ENCODE data around the gene SPINT2.

The SPINT2 gene

GRCh38 chr19:38294090-38294489, 29.7 kb downstream of the SPINT2 start:
- DNase-seq (ENCODE audit: low read depth in 2 of 2): no peak

GRCh38 chr19:38298821-38299680, 34.7 kb downstream of the SPINT2 start:
- no peak for DNase-seq (ENCODE audit: low read depth in 2 of 2)

GRCh38 chr19:38303517-38304351, 39.4 kb downstream of the SPINT2 start, which contains the start of gene C19orf33:
C19orf33 (plus strand) TSS chr19:38304251; CDS start chr19:38304262, 11 bp downstream.
- no peak for DNase-seq (ENCODE audit: low read depth in 2 of 2)

GRCh38 chr19:38304352-38304865, 40.0 kb downstream of the SPINT2 start:
- no peak for DNase-seq (ENCODE audit: low read depth in 2 of 2)

GRCh38 chr19:38304866-38305429, 40.6 kb downstream of the SPINT2 start:
- no peak for DNase-seq (ENCODE audit: low read depth in 2 of 2)

- DNase-seq (ENCODE audit: low read depth in 2 of 2): no peak
Measured at GRCh38 chr19:38306236-38306635, 41.9 kb downstream of the SPINT2 start.

GRCh38 chr19:38307076-38307475, 42.7 kb downstream of the SPINT2 start:
- no peak for DNase-seq (ENCODE audit: low read depth in 2 of 2)

- no peak for DNase-seq (ENCODE audit: low read depth in 2 of 2)
Measured at GRCh38 chr19:38307597-38307996, 43.2 kb downstream of the SPINT2 start.

- no peak for DNase-seq (ENCODE audit: low read depth in 2 of 2)
Measured at GRCh38 chr19:38308006-38308766, 43.8 kb downstream of the SPINT2 start.

GRCh38 chr19:38308926-38309614, 44.7 kb downstream of the SPINT2 start:
- DNase-seq (ENCODE audit: low read depth in 2 of 2): no peak

- DNase-seq (ENCODE audit: low read depth in 2 of 2): no peak
Measured at GRCh38 chr19:38309615-38310278, 45.4 kb downstream of the SPINT2 start.

GRCh38 chr19:38310279-38310670, 45.9 kb downstream of the SPINT2 start:
- no peak for DNase-seq (ENCODE audit: low read depth in 2 of 2)

GRCh38 chr19:38310986-38311385, 46.6 kb downstream of the SPINT2 start:
- no peak for DNase-seq (ENCODE audit: low read depth in 2 of 2)

- peak; percentile 92 to 94 for DNase-seq (ENCODE audit: low read depth in 2 of 2)
Measured at GRCh38 chr19:38315657-38316476, 51.5 kb downstream of the SPINT2 start, which contains the start of gene YIF1B. YIF1B (minus strand) TSS chr19:38315947; CDS start chr19:38315917, 30 bp downstream.

GRCh38 chr19:38316477-38317067, 52.2 kb downstream of the SPINT2 start:
- no peak for DNase-seq (ENCODE audit: low read depth in 2 of 2)

GRCh38 chr19:38317104-38317612, 52.8 kb downstream of the SPINT2 start:
- DNase-seq (ENCODE audit: low read depth in 2 of 2): no peak

GRCh38 chr19:38318660-38319059, 54.3 kb downstream of the SPINT2 start:
- DNase-seq (ENCODE audit: low read depth in 2 of 2): no peak

GRCh38 chr19:38319421-38320258, 55.3 kb downstream of the SPINT2 start, which contains the start of gene KCNK6:
KCNK6 (plus strand) TSS chr19:38319845; CDS start chr19:38319951, 106 bp downstream.
- DNase-seq (ENCODE audit: low read depth in 2 of 2): peak in 1 of 2 donors; percentile 32
